ENCODE measurements around the gene SFXN5. TPM values are rescaled to one million over a fixed set of nuclear protein-coding genes. Genes with fewer than 3 reads are reported as not detected.

SFXN5 gene
- total RNA-seq, 1 donor from 2014 or later, result 15.4 TPM

DNA sequence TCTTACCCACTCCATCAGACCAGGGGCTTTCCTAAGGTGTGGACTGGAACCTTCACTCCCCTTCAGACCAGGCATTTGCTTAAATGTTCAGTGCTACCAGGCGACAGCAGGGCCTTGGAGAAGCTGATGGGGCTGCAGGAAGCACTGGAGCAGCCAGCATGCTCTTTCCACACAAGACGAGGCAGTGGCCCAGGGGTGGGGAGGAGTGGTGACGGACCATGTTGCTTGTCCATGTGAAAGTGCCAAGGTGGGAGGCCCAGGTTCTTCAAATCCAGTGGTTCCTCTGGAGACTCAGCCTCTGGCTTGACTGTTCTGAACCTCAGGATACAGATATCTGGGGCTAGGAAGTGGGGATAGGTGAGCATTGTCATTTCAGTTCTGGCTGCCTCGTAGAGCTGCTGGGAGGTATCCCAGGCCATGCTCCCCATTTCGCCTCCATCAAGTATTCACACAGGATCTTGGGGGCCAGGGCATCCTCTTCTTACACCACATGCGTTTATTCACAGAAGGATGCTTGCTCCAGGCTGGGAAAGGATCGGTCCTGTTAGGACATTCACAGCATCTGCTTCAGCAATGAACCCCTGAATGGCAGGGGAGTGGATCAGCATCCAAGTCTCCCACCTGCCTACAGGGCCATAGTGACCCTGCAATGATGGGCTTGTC is 62.2 kb downstream of the SFXN5 start:
- intact Hi-C loops (cut with DNase I), result no loop called here
- TF ChIP-seq, protein P1, sequence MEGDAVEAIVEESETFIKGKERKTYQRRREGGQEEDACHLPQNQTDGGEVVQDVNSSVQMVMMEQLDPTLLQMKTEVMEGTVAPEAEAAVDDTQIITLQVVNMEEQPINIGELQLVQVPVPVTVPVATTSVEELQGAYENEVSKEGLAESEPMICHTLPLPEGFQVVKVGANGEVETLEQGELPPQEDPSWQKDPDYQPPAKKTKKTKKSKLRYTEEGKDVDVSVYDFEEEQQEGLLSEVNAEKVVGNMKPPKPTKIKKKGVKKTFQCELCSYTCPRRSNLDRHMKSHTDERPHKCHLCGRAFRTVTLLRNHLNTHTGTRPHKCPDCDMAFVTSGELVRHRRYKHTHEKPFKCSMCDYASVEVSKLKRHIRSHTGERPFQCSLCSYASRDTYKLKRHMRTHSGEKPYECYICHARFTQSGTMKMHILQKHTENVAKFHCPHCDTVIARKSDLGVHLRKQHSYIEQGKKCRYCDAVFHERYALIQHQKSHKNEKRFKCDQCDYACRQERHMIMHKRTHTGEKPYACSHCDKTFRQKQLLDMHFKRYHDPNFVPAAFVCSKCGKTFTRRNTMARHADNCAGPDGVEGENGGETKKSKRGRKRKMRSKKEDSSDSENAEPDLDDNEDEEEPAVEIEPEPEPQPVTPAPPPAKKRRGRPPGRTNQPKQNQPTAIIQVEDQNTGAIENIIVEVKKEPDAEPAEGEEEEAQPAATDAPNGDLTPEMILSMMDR (IDR thresholded peaks at IDR 0.05), result no peak
- Histone ChIP-seq H3K27ac (no peak overlapping the region), H3K27me3 (ENCODE audit: low read depth) (no peaks in the 10 kb centered on the region), H3K4me1 (no peaks in the 10 kb centered on the region), H3K36me3 (peaks cover 10% of the 10 kb centered on the region), H3K9me3 (no peaks in the 10 kb centered on the region), H3K4me3 (no peak overlapping the region)
- ATAC-seq (no peak), DNase-seq (no peak)

DNA sequence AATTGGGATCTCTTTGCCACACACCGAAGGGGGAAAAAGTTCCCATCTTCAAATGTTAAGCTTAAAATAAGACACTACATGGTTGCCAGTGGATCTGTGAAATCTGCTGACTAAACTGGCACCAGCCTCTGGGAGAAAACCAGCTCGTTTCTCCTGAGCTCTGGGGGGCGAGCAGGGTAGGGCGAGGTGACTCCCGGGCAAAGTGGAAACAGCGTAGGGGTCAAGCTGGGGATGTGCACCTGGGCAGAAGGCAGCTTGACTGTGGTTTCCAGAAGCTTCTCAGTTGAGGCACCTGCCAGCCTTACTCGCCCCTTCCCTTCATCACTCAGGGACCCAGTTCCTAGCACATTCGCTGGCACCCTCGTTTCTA is 62.8 kb downstream of the SFXN5 start:
- no peaks in the 10 kb centered on the region for H3K9me3 ChIP-seq
- ATAC-seq, result no peak
- peaks cover 10% of the 10 kb centered on the region for H3K36me3 ChIP-seq
- H3K4me3 ChIP-seq, result no peak overlapping the region
- no peaks in the 10 kb centered on the region for H3K4me1 ChIP-seq
- TF ChIP-seq, protein P1 (IDR thresholded peaks at IDR 0.05), result no peak
- no peak overlapping the region for H3K27ac ChIP-seq
- no peak for DNase-seq
- intact Hi-C loops (cut with DNase I), result no loop called here
- H3K27me3 ChIP-seq (ENCODE audit: low read depth), result no peaks in the 10 kb centered on the region

DNA sequence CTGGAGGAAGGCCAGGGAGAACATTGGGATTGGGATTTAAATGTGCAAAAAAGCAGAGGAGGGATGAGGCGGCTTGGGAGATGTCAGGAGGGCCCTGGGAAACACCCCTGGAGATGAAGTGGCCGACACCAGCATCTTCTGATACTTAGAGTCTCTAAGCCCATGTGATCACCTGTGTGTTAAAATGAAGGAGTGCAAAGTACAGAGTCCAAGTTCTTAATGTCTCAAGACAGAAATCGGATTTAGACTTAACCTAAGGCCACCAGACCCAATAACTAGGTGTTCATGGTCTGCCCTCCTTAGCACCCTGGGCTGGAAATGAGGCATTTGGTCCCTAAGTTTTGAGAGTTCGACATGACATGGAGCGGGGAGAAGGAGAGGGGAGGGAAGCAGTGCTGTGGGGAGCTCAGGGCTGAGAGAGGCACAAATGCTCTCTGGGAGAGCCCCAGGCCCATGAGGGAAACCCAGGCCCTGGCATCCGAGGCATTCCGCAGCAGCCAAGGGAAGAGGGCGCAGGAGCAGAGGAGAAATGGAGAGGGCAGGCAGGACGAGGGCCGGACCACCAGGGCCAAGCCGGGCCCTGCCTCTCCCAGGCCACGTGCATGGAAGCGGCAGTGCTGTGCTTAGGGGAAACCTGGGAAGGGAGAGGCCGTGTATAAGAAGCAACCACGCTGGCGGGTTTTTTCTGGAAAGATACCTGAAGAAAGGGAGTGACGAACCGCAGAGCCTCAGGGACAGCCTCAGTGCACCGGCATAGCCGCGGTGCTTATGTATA is 63.3 kb downstream of the SFXN5 start:
- TF ChIP-seq, protein P1 (IDR thresholded peaks at IDR 0.05), result no peak
- H3K36me3 ChIP-seq, result peaks cover 10% of the 10 kb centered on the region
- no peaks in the 10 kb centered on the region for H3K9me3 ChIP-seq
- no peak overlapping the region for H3K27ac ChIP-seq
- H3K27me3 ChIP-seq (ENCODE audit: low read depth), result no peaks in the 10 kb centered on the region
- intact Hi-C loops (cut with DNase I), result no loop called here
- no peaks in the 10 kb centered on the region for H3K4me1 ChIP-seq
- no peak overlapping the region for H3K4me3 ChIP-seq
- ATAC-seq, result no peak
- no peak for DNase-seq

DNA sequence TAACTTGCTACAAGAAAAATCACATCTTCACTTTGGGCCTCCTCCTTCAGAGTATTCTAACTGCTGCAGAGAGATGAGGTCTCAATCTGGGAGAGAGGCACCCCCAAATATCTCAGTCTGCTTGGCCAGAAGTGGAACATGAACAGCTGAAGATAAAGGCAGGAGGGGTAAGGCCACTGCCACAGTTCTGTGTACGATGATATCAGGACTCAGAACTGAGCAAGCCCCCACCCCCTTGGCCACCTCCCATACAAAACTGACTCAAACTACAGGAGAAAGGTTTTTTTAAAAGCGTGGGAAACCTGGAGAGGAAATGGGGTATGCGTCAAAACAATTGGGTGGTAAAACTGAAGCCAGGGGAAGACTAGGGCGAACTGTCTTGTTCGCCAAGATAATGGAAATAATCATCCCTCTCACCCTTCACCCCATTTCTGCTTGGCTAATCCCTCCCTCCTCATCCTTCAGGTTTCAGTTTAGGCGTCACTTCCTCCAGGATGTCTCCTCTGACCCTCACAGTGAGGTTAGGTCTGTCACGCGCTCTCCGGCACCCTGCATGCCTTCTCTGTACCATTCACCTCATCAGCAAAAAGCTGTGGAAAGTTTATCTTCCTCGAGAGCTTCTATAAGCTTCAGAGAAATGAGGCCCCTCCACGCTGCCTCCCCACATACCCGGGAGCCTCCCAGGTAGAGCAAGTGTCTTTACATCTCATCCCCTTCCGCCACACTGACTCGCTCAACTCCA is 64.4 kb downstream of the SFXN5 start:
- ATAC-seq, result no peak
- intact Hi-C loops (cut with DNase I), result no loop called here
- DNase-seq, result no peak

More for the DNA sequence above, 64.4 kb downstream of the SFXN5 start:
- TF ChIP-seq, protein P1 (IDR thresholded peaks at IDR 0.05), result no peak
- Histone ChIP-seq H3K4me3 (no peak overlapping the region), H3K27ac (no peak overlapping the region), H3K36me3 (peaks cover 10% of the 10 kb centered on the region), H3K9me3 (no peaks in the 10 kb centered on the region), H3K4me1 (no peaks in the 10 kb centered on the region), H3K27me3 (ENCODE audit: low read depth) (no peaks in the 10 kb centered on the region)

All from lower lobe of right lung (tissue), 2 donors.